ENCODE results near the gene ZEB1. TPM values are rescaled to one million over a fixed set of nuclear protein-coding genes. Genes with fewer than 3 reads are reported as not detected.
"Not testable (repeated sequence)": the region's sequence is repeated elsewhere in the genome, so short reads cannot be mapped to it uniquely, and the experiment has no call there.

The ZEB1 gene
- total RNA-seq, 4 donors from 2014 or later = 51.7 to 67.7 (median 57.9) TPM

DNA sequence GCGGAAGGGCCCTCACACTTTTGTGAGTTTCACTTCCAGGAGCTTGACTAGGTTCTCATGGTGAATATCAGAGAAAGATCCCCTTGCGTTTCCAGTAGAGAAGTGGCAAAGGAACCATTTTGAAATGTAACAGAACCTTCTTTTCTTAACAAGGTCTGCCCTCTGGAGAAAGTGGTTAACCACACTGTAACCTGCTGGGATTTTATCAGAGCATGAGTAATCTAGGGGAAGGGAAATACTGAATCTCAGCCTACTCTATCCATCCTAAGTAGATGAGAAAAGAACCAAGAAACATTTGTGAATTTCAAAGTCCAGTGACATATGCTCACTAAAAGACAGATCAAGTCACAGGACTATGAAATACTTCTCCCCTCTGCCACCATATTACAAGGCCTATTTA lies 235.5 kb downstream of the ZEB1 start:
- Histone ChIP-seq H3K27me3 (no peaks in the 10 kb centered on the region), H3K4me3 (replicated peaks in 1 of 3) (no peak overlapping the region), H3K27ac (no peak overlapping the region), H3K9me3 (no peaks in the 10 kb centered on the region), H3K36me3 (no peaks in the 10 kb centered on the region), H3K4me1 (no peaks in the 10 kb centered on the region)
- 92 to 95% methylated on average over 2 of the region's 2 CpGs for WGBS, 2 donors
- intact Hi-C loops (cut with DNase I) = no loop called here
- TF ChIP-seq POLR2A (IDR thresholded peaks at IDR 0.05) = no peak
- TF ChIP-seq, protein P1, sequence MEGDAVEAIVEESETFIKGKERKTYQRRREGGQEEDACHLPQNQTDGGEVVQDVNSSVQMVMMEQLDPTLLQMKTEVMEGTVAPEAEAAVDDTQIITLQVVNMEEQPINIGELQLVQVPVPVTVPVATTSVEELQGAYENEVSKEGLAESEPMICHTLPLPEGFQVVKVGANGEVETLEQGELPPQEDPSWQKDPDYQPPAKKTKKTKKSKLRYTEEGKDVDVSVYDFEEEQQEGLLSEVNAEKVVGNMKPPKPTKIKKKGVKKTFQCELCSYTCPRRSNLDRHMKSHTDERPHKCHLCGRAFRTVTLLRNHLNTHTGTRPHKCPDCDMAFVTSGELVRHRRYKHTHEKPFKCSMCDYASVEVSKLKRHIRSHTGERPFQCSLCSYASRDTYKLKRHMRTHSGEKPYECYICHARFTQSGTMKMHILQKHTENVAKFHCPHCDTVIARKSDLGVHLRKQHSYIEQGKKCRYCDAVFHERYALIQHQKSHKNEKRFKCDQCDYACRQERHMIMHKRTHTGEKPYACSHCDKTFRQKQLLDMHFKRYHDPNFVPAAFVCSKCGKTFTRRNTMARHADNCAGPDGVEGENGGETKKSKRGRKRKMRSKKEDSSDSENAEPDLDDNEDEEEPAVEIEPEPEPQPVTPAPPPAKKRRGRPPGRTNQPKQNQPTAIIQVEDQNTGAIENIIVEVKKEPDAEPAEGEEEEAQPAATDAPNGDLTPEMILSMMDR (IDR thresholded peaks at IDR 0.05) = no peak
- no peak for DNase-seq

- H3K27ac ChIP-seq = no peak overlapping the region
- no peaks in the 10 kb centered on the region for H3K27me3 ChIP-seq
- no peaks in the 10 kb centered on the region for H3K4me1 ChIP-seq
- no peak for DNase-seq
- no peak overlapping the region for H3K4me3 ChIP-seq (replicated peaks in 1 of 3)
- WGBS, 2 donors = 96% methylated on average over 1 of the region's 1 CpG
- TF ChIP-seq, protein P1 (IDR thresholded peaks at IDR 0.05) = no peak
- TF ChIP-seq POLR2A (IDR thresholded peaks at IDR 0.05) = no peak
- no peaks in the 10 kb centered on the region for H3K9me3 ChIP-seq
- H3K36me3 ChIP-seq = no peaks in the 10 kb centered on the region
- intact Hi-C loops (cut with DNase I) = no loop called here
Measured at GRCh38 chr10:31557854-31558253, 238.8 kb downstream of the ZEB1 start.

DNA sequence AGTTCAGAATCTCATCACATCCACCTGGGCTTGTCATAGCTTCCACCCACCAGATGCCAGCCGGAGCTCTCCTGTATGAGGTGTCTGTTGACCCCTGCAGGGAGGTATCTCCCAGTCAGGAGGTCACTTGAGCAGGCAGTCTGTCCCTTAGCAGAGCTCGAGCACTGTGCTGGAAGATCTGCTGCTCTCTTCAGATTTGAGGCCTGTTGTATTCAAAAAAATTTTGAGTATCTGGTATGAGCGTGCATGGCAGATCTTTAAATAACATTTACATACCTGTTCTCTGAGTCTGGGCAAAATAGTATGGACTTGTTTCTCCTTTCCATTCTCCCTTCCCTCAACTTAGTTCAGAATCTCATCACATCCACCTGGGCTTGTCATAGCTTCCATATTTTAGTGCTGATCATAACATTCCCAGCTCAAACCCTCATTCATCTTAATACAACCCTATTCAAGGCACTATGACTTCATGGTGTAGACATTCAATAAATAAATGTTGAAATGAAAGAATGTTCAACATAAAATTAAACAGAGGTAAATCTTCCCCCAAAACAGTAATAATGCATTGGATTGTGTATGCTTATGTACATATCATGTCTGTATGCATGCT lies 249.3 kb downstream of the ZEB1 start:
- H3K27ac ChIP-seq; H3K4me1 ChIP-seq; H3K4me3 ChIP-seq (replicated peaks in 1 of 3); H3K9me3 ChIP-seq; H3K36me3 ChIP-seq; H3K27me3 ChIP-seq; intact Hi-C loops (cut with DNase I); DNase-seq: not testable (repeated sequence)
- WGBS, 2 donors = 77 to 88% methylated on average over 3 of the region's 3 CpGs

- DNase-seq = no peak
- TF ChIP-seq, protein P1 (IDR thresholded peaks at IDR 0.05) = no peak
- no peak for TF ChIP-seq POLR2A (IDR thresholded peaks at IDR 0.05)
- 66 to 67% methylated on average over 2 of the region's 2 CpGs for WGBS, 2 donors
- H3K9me3 ChIP-seq = no peaks in the 10 kb centered on the region
- H3K4me3 ChIP-seq (replicated peaks in 1 of 3) = no peak overlapping the region
- H3K4me1 ChIP-seq = no peaks in the 10 kb centered on the region
- H3K36me3 ChIP-seq = no peaks in the 10 kb centered on the region
- intact Hi-C loops (cut with DNase I) = no loop called here
- no peaks in the 10 kb centered on the region for H3K27me3 ChIP-seq
- no peak overlapping the region for H3K27ac ChIP-seq
Measured at GRCh38 chr10:31574577-31574976, 255.6 kb downstream of the ZEB1 start.

GRCh38 chr10:31578181-31578852 lies 259.3 kb downstream of the ZEB1 start:
- no peak overlapping the region for H3K27ac ChIP-seq
- H3K4me1 ChIP-seq = peaks cover 0 to 11% of the 10 kb centered on the region in 2 donors
- no peaks in the 10 kb centered on the region for H3K27me3 ChIP-seq
- H3K4me3 ChIP-seq (replicated peaks in 1 of 3) = no peak overlapping the region
- no peaks in the 10 kb centered on the region for H3K9me3 ChIP-seq
- intact Hi-C loops (cut with DNase I) = no loop called here
- DNase-seq = no peak
- TF ChIP-seq POLR2A (IDR thresholded peaks at IDR 0.05) = no peak
- TF ChIP-seq, protein P1 (IDR thresholded peaks at IDR 0.05) = no peak
- 94 to 96% methylated on average over 3 of the region's 3 CpGs for WGBS, 2 donors
- H3K36me3 ChIP-seq = no peaks in the 10 kb centered on the region
